T-cell (primary cell): ENCODE data around the gene KMT2B. TPM values are rescaled to one million over a fixed set of nuclear protein-coding genes. Genes with fewer than 3 reads are reported as not detected.
A peak's percentile ranks its signal among the peaks of the same experiment; 100 is the strongest.

ENCODE experiments used
- ATAC-seq, 4 experiments: fragments of 200-7000 bp in 3 of 4; fragments of 150-1000 bp in 1 of 4; cut with Tn5 transposase; replicated peaks in 1 of 4; 1 replicate in 3 of 4; 2 replicates in 1 of 4; pipeline ENCODE4 v1.10.0; 2021; ENCODE audit warnings: moderate library complexity in 3 of 4, mild to moderate bottlenecking in 2 of 4, moderate number of reproducible peaks in 1 of 4
- CTCF ChIA-PET, 2 donors: fragments of 300-600 bp; sonication (Branson Sonifier 250); formaldehyde crosslinking; loops; one replicate each; lab custom pipeline; 2022; ENCODE audit warnings: antibody characterized with exemption in 2 of 2; lab: Charles Lee
- POLR2A ChIA-PET, 2 donors: fragments of 300-600 bp; sonication (Branson Sonifier 250); formaldehyde crosslinking; loops; one replicate each; lab custom pipeline; 2022; ENCODE audit warnings: antibody characterized with exemption in 2 of 2; lab: Charles Lee
- DNase-seq, 35 experiments: peaks; one replicate each; pipeline versions ENCODE4 v3.0.0 to v3.0.0-alpha.2; 2013 to 2023
- H3K27ac ChIP-seq: one replicate; pipeline ENCODE4 v1.5.1; 2013; ENCODE audit warnings: low read length
- H3K27me3 ChIP-seq, 2 experiments: replicated peaks in 1 of 2; 1 replicate in 1 of 2; 2 replicates in 1 of 2; pipeline versions ENCODE4 v1.6.1 to v1.7.0; 2013; ENCODE audit warnings: low read length in 1 of 2, mixed read lengths in 1 of 2; ENCODE audit not compliant: control insufficient read depth in 2 of 2, insufficient read depth in 2 of 2; ENCODE audit errors: extremely low read depth in 1 of 2
- H3K36me3 ChIP-seq, 2 donors: 1 replicate in 1 of 2; 2 replicates in 1 of 2; pipeline versions ENCODE4 v1.6.1 to v1.7.0; 2013; ENCODE audit warnings: low read length in 1 of 2; ENCODE audit not compliant: control insufficient read depth in 2 of 2, insufficient read depth in 1 of 2; ENCODE audit errors: extremely low read depth in 1 of 2
- H3K4me1 ChIP-seq, 2 experiments: 1 replicate in 1 of 2; 2 replicates in 1 of 2; pipeline versions ENCODE4 v1.6.1 to v1.7.0; 2013; ENCODE audit warnings: low read length in 2 of 2, mixed read lengths in 1 of 2; ENCODE audit not compliant: insufficient read depth in 2 of 2, control insufficient read depth in 1 of 2; ENCODE audit errors: extremely low read depth in 1 of 2
- H3K4me3 ChIP-seq, 2 donors: 1 replicate in 1 of 2; 2 replicates in 1 of 2; pipeline versions ENCODE4 v1.5.1 to v1.7.0; 2013; ENCODE audit warnings: mild to moderate bottlenecking in 2 of 2, low read length in 1 of 2, moderate library complexity in 1 of 2; ENCODE audit not compliant: control insufficient read depth in 1 of 2; ENCODE audit errors: extremely low read depth in 1 of 2
- H3K9me3 ChIP-seq: 2 replicates; pipeline ENCODE4 v1.7.0; 2013
- H3K27ac Mint-ChIP-seq, 2 donors: one replicate each; pipeline ENCODE4 v1.8.0; 2020 to 2021; ENCODE audit warnings: mild to moderate bottlenecking in 2 of 2, mixed read lengths in 2 of 2
- H3K27me3 Mint-ChIP-seq, 2 donors: one replicate each; pipeline ENCODE4 v1.8.0; 2021 to 2022; ENCODE audit warnings: mixed read lengths in 2 of 2
- H3K36me3 Mint-ChIP-seq: one replicate; pipeline ENCODE4 v1.8.0; 2021; ENCODE audit warnings: mixed read lengths
- H3K4me1 Mint-ChIP-seq, 3 donors: one replicate each; pipeline ENCODE4 v1.8.0; 2020 to 2022; ENCODE audit warnings: mixed read lengths in 3 of 3, mild to moderate bottlenecking in 1 of 3
- H3K4me3 Mint-ChIP-seq, 3 donors: one replicate each; pipeline ENCODE4 v1.8.0; 2020 to 2022; ENCODE audit warnings: mild to moderate bottlenecking in 3 of 3, mixed read lengths in 3 of 3, moderate library complexity in 3 of 3
- H3K9me3 Mint-ChIP-seq, 3 donors: one replicate each; pipeline ENCODE4 v1.8.0; 2020 to 2022; ENCODE audit warnings: mixed read lengths in 3 of 3
- WGBS: methylation state at CpG from one replicate; pipeline ENCODE4 v1.1.5; 2013; ENCODE audit warnings: missing lambda C conversion rate; ENCODE audit not compliant: insufficient coverage; 5-methylcytosine and 5-hydroxymethylcytosine counted together
- total RNA-seq, 35 experiments: library from RNA in 6 of 35; stranded (reverse) in 6 of 35; fragments of 120-200 nt in 1 of 35; gene quantifications; one replicate each; pipeline versions ENCODE4 v1.2.1 to v1.2.4 and lab custom pipeline; 2013 to 2026

KMT2B gene
- total RNA-seq (100 to 1,000 TPM in 1 of 5 donors, 10 to 100 TPM in 4; 76.4 to 107 (median 92.5) TPM), total RNA-seq (lab: John Stamatoyannopoulos, UW) (63.3 to 164 (median 103) reads per million in 29 experiments)
- total RNA-seq (2013), result 30.1 TPM

GRCh38 chr19:35717665-35718344 lies at the start of gene KMT2B:
TSS of gene KMT2B (plus strand) at chr19:35718003. CDS start at chr19:35718019, 16 bp downstream.
- H3K9me3 ChIP-seq, result no peaks in the 10 kb centered on the region
- peaks cover 15 to 65% of the 10 kb centered on the region in 2 experiments for H3K4me1 ChIP-seq
- peak in 2 of 35 experiments; percentile 15 to 16 for DNase-seq
- Mint-ChIP-seq H3K36me3 (peaks cover 18% of the 10 kb centered on the region), H3K27me3 (no peaks in the 10 kb centered on the region), H3K27ac (peak within 1 kb of the TSS; percentile 94), H3K4me3 (peak within 1 kb of the TSS; percentile 90 to 100 (median 91)), H3K9me3 (no peaks in the 10 kb centered on the region), H3K4me1 (peaks cover 56 to 65% (median 61%) of the 10 kb centered on the region in 3 donors)
- WGBS, result under 1% methylated on average over 74 of the region's 109 CpGs
- peaks cover 16 to 23% of the 10 kb centered on the region in 2 donors for H3K36me3 ChIP-seq
- H3K4me3 ChIP-seq, result peak within 1 kb of the TSS; percentile 84 to 85
- POLR2A ChIA-PET, result no interaction called here
- CTCF ChIA-PET, result no interaction called here
- ATAC-seq, result peak; percentile 50 to 58 (median 54)
- no peaks in the 10 kb centered on the region for H3K27me3 ChIP-seq
- H3K27ac ChIP-seq, result peak within 1 kb of the TSS; percentile 74

- Mint-ChIP-seq H3K4me3 (no peak overlapping the region), H3K36me3 (no peaks in the 10 kb centered on the region), H3K9me3 (no peaks in the 10 kb centered on the region), H3K27me3 (peaks cover 14 to 36% of the 10 kb centered on the region in 2 donors), H3K4me1 (peaks cover 8 to 10% (median 8%) of the 10 kb centered on the region in 3 donors), H3K27ac (peak overlapping the region in 1 of 2 donors; percentile 70)
- Histone ChIP-seq H3K4me1 (peaks cover 4 to 13% of the 10 kb centered on the region in 2 experiments), H3K27me3 (peaks cover 9 to 36% of the 10 kb centered on the region in 2 experiments), H3K27ac (no peak overlapping the region), H3K36me3 (peaks cover 7 to 12% of the 10 kb centered on the region in 2 donors), H3K9me3 (no peaks in the 10 kb centered on the region), H3K4me3 (no peak overlapping the region)
- ChIA-PET CTCF (no interaction called here), POLR2A (no interaction called here)
- 72% methylated on average over 6 of the region's 6 CpGs for WGBS
- no peak for ATAC-seq
- no peak for DNase-seq
Observed at GRCh38 chr19:35669566-35669965, 48.2 kb upstream of the KMT2B start.

- Mint-ChIP-seq H3K27ac (no peak overlapping the region), H3K27me3 (peaks cover 14 to 36% of the 10 kb centered on the region in 2 donors)
Observed at GRCh38 chr19:35669974-35670373, 47.8 kb upstream of the KMT2B start.

GRCh38 chr19:35670686-35671085 lies 47.1 kb upstream of the KMT2B start:
- peaks cover 9 to 41% of the 10 kb centered on the region in 2 experiments for H3K27me3 ChIP-seq
- POLR2A ChIA-PET, result no interaction called here
- ATAC-seq, result no peak
- Mint-ChIP-seq H3K4me1 (peaks cover 8 to 10% (median 8%) of the 10 kb centered on the region in 3 donors), H3K27me3 (peaks cover 15 to 37% of the 10 kb centered on the region in 2 donors), H3K27ac (no peak overlapping the region), H3K4me3 (no peak overlapping the region), H3K9me3 (no peaks in the 10 kb centered on the region), H3K36me3 (no peaks in the 10 kb centered on the region)
- CTCF ChIA-PET, result interaction anchor here in 1 of 2 donors (0.6 kb wide), 1 partner anchor 73 kb away, joined by 5 read pairs; no protein-coding TSS in a partner anchor
- H3K4me3 ChIP-seq, result no peak overlapping the region
- H3K9me3 ChIP-seq, result no peaks in the 10 kb centered on the region
- no peak overlapping the region for H3K27ac ChIP-seq
- WGBS, result no CpG with 5 or more reads among the region's 1 CpG
- H3K4me1 ChIP-seq, result peaks cover 4 to 13% of the 10 kb centered on the region in 2 experiments
- DNase-seq, result no peak
- H3K36me3 ChIP-seq, result peaks cover under 1 to 4% of the 10 kb centered on the region in 2 donors

More at GRCh38 chr19:35669974-35670373, 47.8 kb upstream of the KMT2B start:
- 76% methylated on average over 4 of the region's 4 CpGs for WGBS
- Histone ChIP-seq H3K4me1 (peaks cover 4 to 13% of the 10 kb centered on the region in 2 experiments), H3K27ac (no peak overlapping the region), H3K9me3 (no peaks in the 10 kb centered on the region), H3K4me3 (no peak overlapping the region), H3K27me3 (peaks cover 9 to 39% of the 10 kb centered on the region in 2 experiments), H3K36me3 (peaks cover 7 to 8% of the 10 kb centered on the region in 2 donors)
- POLR2A ChIA-PET, result no interaction called here
- ATAC-seq, result no peak
- no peaks in the 10 kb centered on the region for H3K36me3 Mint-ChIP-seq
- CTCF ChIA-PET, result no interaction called here
- H3K4me3 Mint-ChIP-seq, result no peak overlapping the region
- no peaks in the 10 kb centered on the region for H3K9me3 Mint-ChIP-seq
- no peak for DNase-seq
- peaks cover 8 to 10% (median 8%) of the 10 kb centered on the region in 3 donors for H3K4me1 Mint-ChIP-seq

DNA sequence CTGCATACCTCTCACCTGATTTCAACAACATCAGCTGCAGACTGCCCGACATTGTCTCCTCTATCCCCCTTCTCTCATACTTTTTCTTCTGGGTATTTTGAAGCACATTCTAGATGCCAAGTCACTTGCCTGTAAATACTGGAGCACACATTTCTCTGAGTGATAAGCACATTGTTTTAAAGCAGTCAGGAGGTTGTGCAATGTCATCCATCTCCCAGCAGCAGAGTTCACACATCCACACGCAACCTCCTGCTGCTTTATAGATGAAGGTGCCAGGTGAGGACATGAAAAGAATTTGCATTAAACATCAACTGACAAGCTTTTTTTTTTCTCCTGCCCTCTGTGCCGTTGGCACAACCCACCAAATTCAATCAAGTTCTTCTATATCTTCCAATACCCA lies 46.0 kb upstream of the KMT2B start:
- H3K36me3 ChIP-seq, result no peaks in the 10 kb centered on the region
- H3K9me3 ChIP-seq, result no peaks in the 10 kb centered on the region
- H3K4me3 Mint-ChIP-seq, result peak overlapping the region in 1 of 3 donors; percentile 34
- ATAC-seq (no peak), DNase-seq (no peak)
- WGBS, result 67% methylated on average over 1 of the region's 3 CpGs
- CTCF ChIA-PET, result no interaction called here
- H3K27ac ChIP-seq, result no peak overlapping the region
- H3K27me3 ChIP-seq, result peaks cover 9 to 41% of the 10 kb centered on the region in 2 experiments
- POLR2A ChIA-PET, result interaction anchor here in 1 of 2 donors (0.6 kb wide), 1 partner anchor 10 kb away, joined by 5 read pairs; no protein-coding TSS in a partner anchor
- no peaks in the 10 kb centered on the region for H3K36me3 Mint-ChIP-seq
- H3K4me1 ChIP-seq, result peaks cover 4 to 13% of the 10 kb centered on the region in 2 experiments
- H3K27me3 Mint-ChIP-seq, result peaks cover 17 to 42% of the 10 kb centered on the region in 2 donors
- H3K4me1 Mint-ChIP-seq, result peaks cover 8 to 10% (median 8%) of the 10 kb centered on the region in 3 donors
- H3K9me3 Mint-ChIP-seq, result no peaks in the 10 kb centered on the region
- peak overlapping the region in 1 of 2 donors; percentile 72 for H3K27ac Mint-ChIP-seq
- no peak overlapping the region for H3K4me3 ChIP-seq

GRCh38 chr19:35673121-35673804 lies 44.5 kb upstream of the KMT2B start:
- ChIA-PET POLR2A (no interaction called here), CTCF (interaction anchor here in 1 of 2 donors (0.5 to 0.6 kb wide), 2 partner anchors 9 to 20 kb away, joined by 3 to 5 read pairs; no protein-coding TSS in a partner anchor)
- H3K36me3 ChIP-seq, result no peaks in the 10 kb centered on the region
- 3% methylated on average over 30 of the region's 39 CpGs for WGBS
- DNase-seq, result peak in 22 of 35 experiments; percentile 5 to 59 (median 17)
- peaks cover 9 to 41% of the 10 kb centered on the region in 2 experiments for H3K27me3 ChIP-seq
- no peaks in the 10 kb centered on the region for H3K36me3 Mint-ChIP-seq
- H3K4me3 Mint-ChIP-seq, result peak overlapping the region; percentile 71 to 76 (median 75)
- no peaks in the 10 kb centered on the region for H3K9me3 ChIP-seq
- no peaks in the 10 kb centered on the region for H3K9me3 Mint-ChIP-seq
- peak; percentile 73 to 88 (median 86) for ATAC-seq
- peak overlapping the region; percentile 10 to 45 for H3K4me3 ChIP-seq
- peak overlapping the region; percentile 11 to 23 for H3K27ac Mint-ChIP-seq
- peaks cover 4 to 13% of the 10 kb centered on the region in 2 experiments for H3K4me1 ChIP-seq
- H3K4me1 Mint-ChIP-seq, result peaks cover 8 to 10% (median 8%) of the 10 kb centered on the region in 3 donors
- H3K27ac ChIP-seq, result no peak overlapping the region
- peaks cover 17 to 44% of the 10 kb centered on the region in 2 donors for H3K27me3 Mint-ChIP-seq
